ENCODE data around the gene STXBP4.

Gene STXBP4

GRCh38 chr17:55219934-55220333 lies 251.4 kb downstream of the STXBP4 start:
- TF ChIP-seq SIN3A (IDR thresholded peaks at IDR 0.05; ENCODE audit: borderline replicate concordance, insufficient read depth, low read length) (no peak), POLR2AphosphoS5 (IDR thresholded peaks at IDR 0.05; ENCODE audit: low read depth, low read length) (no peak), REST (IDR thresholded peaks at IDR 0.05; ENCODE audit: insufficient read depth in 1 of 2, low read depth in 2 of 2, low read length in 2 of 2) (no peak)
